SU-DHL-6 (cell line): ENCODE measurements around the gene RASL11A.

Source experiments
- H2AFZ ChIP-seq: fragments of 200-600 bp; sonication (generic); 2 replicates; pipeline ENCODE4 v1.6.1; 2014; ENCODE audit warnings: low read depth, mild to moderate bottlenecking, moderate library complexity, mixed read lengths, antibody characterized with exemption, low read length; ENCODE audit not compliant: severe bottlenecking
- H3F3A ChIP-seq: fragments of 200-600 bp; shearing (Covaris generic); 2 replicates; pipeline ENCODE4 v1.6.0; 2016; ENCODE audit warnings: antibody characterized with exemption, mild to moderate bottlenecking; ENCODE audit not compliant: insufficient read depth
- H3K27ac ChIP-seq: fragments of 200-600 bp; sonication (generic); 2 replicates; pipeline ENCODE4 v1.5.1; 2016; ENCODE audit warnings: low read depth, mild to moderate bottlenecking, low read length, moderate library complexity, mixed read lengths
- H3K27me3 ChIP-seq: fragments of 200-600 bp; sonication (generic), shearing (Covaris generic); 2 replicates; pipeline ENCODE4 v1.6.0; 2014; ENCODE audit warnings: mild to moderate bottlenecking, low read length
- H3K36me3 ChIP-seq: fragments of 200-600 bp; sonication (generic); 2 replicates; pipeline ENCODE4 v1.6.1; 2014; ENCODE audit warnings: mild to moderate bottlenecking, low read length, mixed read lengths
- H3K4me2 ChIP-seq: fragments of 300-600, 200-600 bp; shearing (Covaris generic), sonication (generic); 2 replicates; pipeline ENCODE4 v1.6.0; 2014; ENCODE audit warnings: low read length, low read depth, mild to moderate bottlenecking; ENCODE audit not compliant: poor library complexity, severe bottlenecking
- H3K4me3 ChIP-seq: fragments of 200-600 bp; sonication (generic); 2 replicates; pipeline ENCODE4 v1.5.1; 2014; ENCODE audit warnings: antibody characterized with exemption, low read length, mild to moderate bottlenecking, mixed read lengths; ENCODE audit not compliant: insufficient read depth, poor library complexity, severe bottlenecking
- H3K79me2 ChIP-seq: fragments of 200-600 bp; sonication (generic); 2 replicates; pipeline ENCODE4 v1.6.1; 2014; ENCODE audit warnings: mild to moderate bottlenecking, low read length, moderate library complexity; ENCODE audit not compliant: insufficient read depth
- H3K9ac ChIP-seq: fragments of 200-600 bp; sonication (generic); 2 replicates; pipeline ENCODE4 v1.7.0; 2014; ENCODE audit warnings: mild to moderate bottlenecking, low read length
- H3K9me2 ChIP-seq: fragments of 200-600 bp; sonication (generic); replicated peaks from 2 replicates; pipeline ENCODE4 v1.6.1; 2014; ENCODE audit warnings: low read length; ENCODE audit not compliant: insufficient read depth
- H3K9me3 ChIP-seq: fragments of 200-600 bp; sonication (generic); 2 replicates; pipeline ENCODE4 v1.6.1; 2014; ENCODE audit warnings: low read length, mixed read lengths; ENCODE audit not compliant: insufficient read depth
- H4K20me1 ChIP-seq: fragments of 200-600 bp; sonication (generic); 2 replicates; pipeline ENCODE4 v1.6.1; 2014; ENCODE audit warnings: low read depth, mild to moderate bottlenecking, antibody characterized with exemption, low read length, moderate library complexity, mixed read lengths
- CTCF ChIP-seq: fragments of 200-600 bp; sonication (generic); IDR thresholded peaks from one replicate; pipeline ENCODE4 v1.5.1; 2017; ENCODE audit warnings: antibody characterized with exemption, mild to moderate bottlenecking, low read length, moderate library complexity; ENCODE audit not compliant: insufficient read depth, poor library complexity, severe bottlenecking
- EZH2phosphoT487 ChIP-seq: fragments of 200-600 bp; sonication (generic), shearing (Covaris generic); conservative IDR thresholded peaks from 2 replicates; pipeline ENCODE4 v1.6.1; 2018; ENCODE audit warnings: mild to moderate bottlenecking, antibody characterized with exemption, low read length, moderate library complexity, mixed read lengths

Gene RASL11A

GRCh38 chr13:27274631-27275030 is 4.0 kb downstream of the RASL11A start:
- no peaks in the 10 kb centered on the region for H3K36me3 ChIP-seq
- H3K27ac ChIP-seq = no peak overlapping the region
- H4K20me1 ChIP-seq = no peaks in the 10 kb centered on the region
- H3F3A ChIP-seq = no peaks in the 10 kb centered on the region
- no peak for TF ChIP-seq CTCF
- no peaks in the 10 kb centered on the region for H3K79me2 ChIP-seq
- H2AFZ ChIP-seq = no peak overlapping the region
- no peak overlapping the region for H3K4me2 ChIP-seq
- H3K27me3 ChIP-seq = no peaks in the 10 kb centered on the region
- H3K4me3 ChIP-seq = no peak overlapping the region
- H3K9me2 ChIP-seq = no peaks in the 10 kb centered on the region
- H3K9ac ChIP-seq = no peak overlapping the region
- H3K9me3 ChIP-seq = no peaks in the 10 kb centered on the region

GRCh38 chr13:27276188-27276587 is 5.6 kb downstream of the RASL11A start:
- no peaks in the 10 kb centered on the region for H3K27me3 ChIP-seq
- no peaks in the 10 kb centered on the region for H3K36me3 ChIP-seq
- no peaks in the 10 kb centered on the region for H3K9me2 ChIP-seq
- no peak overlapping the region for H3K27ac ChIP-seq
- no peaks in the 10 kb centered on the region for H3F3A ChIP-seq
- no peaks in the 10 kb centered on the region for H4K20me1 ChIP-seq
- TF ChIP-seq CTCF (no peak), EZH2phosphoT487 (no peak)
- no peak overlapping the region for H3K4me3 ChIP-seq
- no peaks in the 10 kb centered on the region for H3K79me2 ChIP-seq
- no peak overlapping the region for H2AFZ ChIP-seq
- no peak overlapping the region for H3K4me2 ChIP-seq
- H3K9me3 ChIP-seq = no peaks in the 10 kb centered on the region
- no peak overlapping the region for H3K9ac ChIP-seq

GRCh38 chr13:27279506-27279905 is 8.9 kb downstream of the RASL11A start:
- Histone ChIP-seq H3F3A (no peaks in the 10 kb centered on the region), H3K9me3 (no peaks in the 10 kb centered on the region), H3K9me2 (no peaks in the 10 kb centered on the region), H3K9ac (no peak overlapping the region), H3K27me3 (no peaks in the 10 kb centered on the region), H2AFZ (no peak overlapping the region), H4K20me1 (no peaks in the 10 kb centered on the region), H3K27ac (no peak overlapping the region), H3K36me3 (no peaks in the 10 kb centered on the region), H3K4me2 (no peak overlapping the region), H3K4me3 (no peak overlapping the region), H3K79me2 (no peaks in the 10 kb centered on the region)
- no peak for TF ChIP-seq CTCF
- no peak for TF ChIP-seq EZH2phosphoT487
